22Rv1 (cell line): ENCODE measurements around the gene SETD7.

Source experiments
- H3K27ac ChIP-seq: fragments of 450-650 bp; 2 replicates; pipeline ENCODE4 v1.5.1; 2017
- ZFX ChIP-seq: fragments of 450-650 bp; IDR thresholded peaks from 2 replicates; pipeline ENCODE4 v1.6.1; 2017; ENCODE audit warnings: antibody characterized with exemption, borderline replicate concordance
- TF ChIP-seq, protein P1 (sequence below): fragments of 450-650 bp; IDR thresholded peaks from 2 replicates; pipeline ENCODE4 v1.5.1; 2017; ENCODE audit warnings: mild to moderate bottlenecking

Gene SETD7

DNA sequence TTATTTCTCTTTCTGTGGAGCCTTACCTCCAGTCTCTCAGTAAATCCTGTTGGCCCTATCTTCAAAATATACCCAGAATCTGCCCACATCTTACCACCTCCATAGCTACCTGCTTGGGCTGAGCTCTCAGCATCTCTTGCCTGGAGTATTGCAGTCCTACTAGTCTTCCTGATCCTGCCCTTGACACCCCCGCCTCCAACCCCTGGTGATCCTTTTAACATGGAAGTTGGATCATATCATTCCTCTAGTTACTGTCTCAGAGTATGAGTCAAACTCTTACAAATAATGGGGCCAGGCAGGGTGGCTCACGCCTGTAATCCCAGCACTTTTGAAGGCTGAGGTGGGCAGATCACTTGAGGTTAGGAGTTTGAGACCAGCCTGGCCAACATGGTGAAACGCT is 43.1 kb upstream of the SETD7 start:
- H3K27ac ChIP-seq = no peak overlapping the region

DNA sequence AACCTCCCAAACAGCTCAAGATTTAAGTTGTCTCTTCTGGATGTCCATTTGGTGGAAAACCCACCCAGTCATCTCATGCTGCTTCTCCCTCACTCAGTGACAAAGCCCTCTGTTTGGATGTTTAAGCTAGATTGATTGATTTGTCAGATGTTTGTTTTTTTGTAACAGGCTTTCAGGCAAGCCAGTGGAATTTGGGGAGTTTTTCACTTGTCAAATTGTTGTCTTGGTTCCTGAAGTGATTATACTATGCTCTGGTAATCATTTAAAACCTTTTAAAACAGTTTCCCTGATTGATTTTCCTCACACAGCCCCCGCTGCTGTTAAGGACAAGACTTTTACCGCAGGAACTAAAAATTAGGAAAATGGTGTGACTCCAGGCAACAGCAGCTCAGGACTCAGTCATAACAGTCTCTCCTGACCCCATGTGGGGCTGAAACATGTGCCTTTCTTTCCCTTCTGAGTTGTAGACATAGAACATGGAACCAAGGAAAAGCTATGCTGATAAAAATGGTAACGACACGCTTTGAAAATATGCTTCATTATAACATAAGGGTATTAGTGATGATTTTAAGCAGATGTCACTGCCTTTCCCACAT is 40.8 kb upstream of the SETD7 start:
- no peak overlapping the region for H3K27ac ChIP-seq
- TF ChIP-seq, protein P1, sequence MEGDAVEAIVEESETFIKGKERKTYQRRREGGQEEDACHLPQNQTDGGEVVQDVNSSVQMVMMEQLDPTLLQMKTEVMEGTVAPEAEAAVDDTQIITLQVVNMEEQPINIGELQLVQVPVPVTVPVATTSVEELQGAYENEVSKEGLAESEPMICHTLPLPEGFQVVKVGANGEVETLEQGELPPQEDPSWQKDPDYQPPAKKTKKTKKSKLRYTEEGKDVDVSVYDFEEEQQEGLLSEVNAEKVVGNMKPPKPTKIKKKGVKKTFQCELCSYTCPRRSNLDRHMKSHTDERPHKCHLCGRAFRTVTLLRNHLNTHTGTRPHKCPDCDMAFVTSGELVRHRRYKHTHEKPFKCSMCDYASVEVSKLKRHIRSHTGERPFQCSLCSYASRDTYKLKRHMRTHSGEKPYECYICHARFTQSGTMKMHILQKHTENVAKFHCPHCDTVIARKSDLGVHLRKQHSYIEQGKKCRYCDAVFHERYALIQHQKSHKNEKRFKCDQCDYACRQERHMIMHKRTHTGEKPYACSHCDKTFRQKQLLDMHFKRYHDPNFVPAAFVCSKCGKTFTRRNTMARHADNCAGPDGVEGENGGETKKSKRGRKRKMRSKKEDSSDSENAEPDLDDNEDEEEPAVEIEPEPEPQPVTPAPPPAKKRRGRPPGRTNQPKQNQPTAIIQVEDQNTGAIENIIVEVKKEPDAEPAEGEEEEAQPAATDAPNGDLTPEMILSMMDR = no peak
- no peak for TF ChIP-seq ZFX

More for the DNA sequence above, 43.1 kb upstream of the SETD7 start:
- no peak for TF ChIP-seq ZFX
- TF ChIP-seq, protein P1 = no peak

DNA sequence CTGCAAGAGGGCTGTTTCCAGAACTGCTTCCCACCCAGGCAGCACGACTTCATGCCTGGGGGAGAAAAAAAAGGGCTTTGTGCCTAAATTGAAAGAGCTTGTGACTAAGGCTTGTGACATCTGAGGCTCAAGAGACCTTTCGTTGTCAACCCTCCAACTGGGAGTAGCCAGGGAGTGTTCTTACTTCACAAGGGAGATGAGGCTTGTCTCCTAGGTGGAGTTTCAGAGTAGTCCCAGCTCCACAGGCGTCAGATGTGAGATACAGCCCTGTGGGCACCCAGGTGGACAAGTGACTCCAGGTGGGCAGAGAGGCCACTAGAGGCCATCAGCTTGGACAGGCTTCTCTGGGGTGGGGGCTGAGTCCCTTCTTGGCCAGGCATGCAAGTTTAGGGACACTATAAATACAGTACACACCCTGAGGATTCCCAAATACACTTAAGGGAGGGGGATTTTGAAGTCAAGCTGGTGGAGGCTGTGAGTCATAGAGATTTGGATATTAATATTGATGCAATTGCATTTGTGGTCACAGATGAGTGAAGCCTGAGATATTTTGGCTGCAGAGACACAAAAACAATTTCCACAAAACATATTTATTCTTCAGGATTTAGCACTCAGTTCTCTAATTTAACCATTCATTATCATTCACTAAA is 40.1 kb upstream of the SETD7 start:
- H3K27ac ChIP-seq = no peak overlapping the region
- no peak for TF ChIP-seq ZFX
- TF ChIP-seq, protein P1 = no peak

DNA sequence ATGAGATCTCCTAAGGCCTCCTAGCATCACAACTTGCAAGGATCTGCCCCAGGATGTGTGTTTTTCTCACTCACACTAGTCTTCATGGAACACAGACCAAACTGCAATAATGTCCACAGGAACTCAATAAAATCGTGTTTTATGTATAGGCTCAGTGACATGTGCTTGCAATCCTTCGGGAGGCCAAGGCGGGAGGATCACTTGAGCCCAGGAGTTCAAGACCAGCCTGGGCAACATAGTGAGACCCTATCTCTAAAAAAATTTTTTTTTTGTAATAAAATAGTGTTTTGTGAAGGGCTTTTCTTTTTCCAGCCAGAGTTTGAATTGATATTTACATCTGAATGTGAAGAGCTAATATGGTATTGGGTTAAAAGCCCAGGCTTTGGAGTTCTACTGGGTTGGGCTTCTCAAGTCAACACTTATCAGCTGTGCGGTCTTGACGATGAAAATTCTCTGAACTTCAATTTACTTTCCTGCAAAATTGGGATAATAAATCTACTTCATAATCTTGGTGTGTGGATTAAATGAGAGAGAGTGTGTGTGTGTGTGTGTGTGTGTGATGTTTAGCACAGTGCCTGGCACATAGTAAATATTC is 38.7 kb upstream of the SETD7 start:
- H3K27ac ChIP-seq = no peak overlapping the region
- TF ChIP-seq, protein P1 = no peak

DNA sequence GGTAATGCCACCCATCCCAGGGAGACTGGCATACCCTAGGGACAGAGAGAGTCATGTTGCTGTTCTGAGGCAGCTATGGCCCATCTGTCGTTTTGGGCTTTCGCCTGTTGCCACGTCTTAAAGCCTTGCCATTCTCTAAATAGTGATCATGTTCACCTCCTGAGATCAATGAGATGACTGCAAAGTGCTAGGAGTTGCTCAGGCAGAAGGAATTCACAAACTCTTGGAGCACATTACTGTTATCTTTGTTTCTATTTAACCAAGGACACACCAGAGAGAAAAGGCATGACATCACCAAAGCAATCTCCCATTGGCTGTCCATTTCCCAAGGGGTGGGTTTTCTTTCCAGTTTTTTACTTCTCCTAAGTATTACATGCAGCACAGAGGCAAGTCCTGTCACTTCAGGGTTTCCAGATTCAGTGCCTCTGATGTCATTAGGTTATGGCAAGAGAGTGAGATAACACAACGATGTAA is 37.1 kb upstream of the SETD7 start:
- no peak overlapping the region for H3K27ac ChIP-seq

DNA sequence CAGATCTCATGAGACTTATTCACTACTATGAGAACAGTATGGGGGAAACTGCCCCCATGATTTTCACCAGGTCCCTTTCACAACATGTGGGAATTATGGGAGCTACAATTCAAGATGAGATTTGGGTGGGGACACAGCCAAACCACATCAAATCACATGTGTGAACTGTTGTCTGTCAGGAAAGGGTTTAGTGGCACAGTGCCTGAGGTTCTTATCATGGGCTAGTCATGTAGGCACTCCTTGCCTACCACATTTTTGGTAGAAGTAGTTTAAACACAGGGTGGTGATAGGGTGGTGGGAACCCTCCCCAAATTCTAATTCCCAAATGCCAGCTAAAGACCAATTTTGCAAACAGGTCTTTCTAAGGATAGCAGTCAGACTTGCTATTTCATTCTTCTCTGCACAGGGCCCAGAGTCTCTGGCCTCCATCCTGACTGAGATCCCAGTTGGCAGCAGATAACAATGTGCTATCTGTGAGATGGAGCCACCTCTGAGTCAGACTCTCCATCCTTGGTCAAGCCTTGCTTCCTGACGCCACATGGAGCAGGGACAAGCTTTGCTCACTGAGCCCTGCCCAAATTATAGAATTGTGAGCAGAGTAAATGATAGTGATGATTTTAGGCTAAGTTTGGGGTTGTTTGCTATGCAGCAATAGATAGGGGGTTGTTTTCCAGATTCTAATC is 33.5 kb upstream of the SETD7 start:
- H3K27ac ChIP-seq = no peak overlapping the region
- no peak for TF ChIP-seq ZFX
- TF ChIP-seq, protein P1 = no peak

More for the DNA sequence above, 37.1 kb upstream of the SETD7 start:
- TF ChIP-seq, protein P1 = no peak
- TF ChIP-seq ZFX = no peak
